Effector CD8-positive, alpha-beta T cell (primary cell): Measurements from ENCODE around the gene CDON.

ENCODE experiments used
- DNase-seq: peaks from one replicate; lab custom pipeline; 2025; lab: John Stamatoyannopoulos, UW

Gene CDON

DNA sequence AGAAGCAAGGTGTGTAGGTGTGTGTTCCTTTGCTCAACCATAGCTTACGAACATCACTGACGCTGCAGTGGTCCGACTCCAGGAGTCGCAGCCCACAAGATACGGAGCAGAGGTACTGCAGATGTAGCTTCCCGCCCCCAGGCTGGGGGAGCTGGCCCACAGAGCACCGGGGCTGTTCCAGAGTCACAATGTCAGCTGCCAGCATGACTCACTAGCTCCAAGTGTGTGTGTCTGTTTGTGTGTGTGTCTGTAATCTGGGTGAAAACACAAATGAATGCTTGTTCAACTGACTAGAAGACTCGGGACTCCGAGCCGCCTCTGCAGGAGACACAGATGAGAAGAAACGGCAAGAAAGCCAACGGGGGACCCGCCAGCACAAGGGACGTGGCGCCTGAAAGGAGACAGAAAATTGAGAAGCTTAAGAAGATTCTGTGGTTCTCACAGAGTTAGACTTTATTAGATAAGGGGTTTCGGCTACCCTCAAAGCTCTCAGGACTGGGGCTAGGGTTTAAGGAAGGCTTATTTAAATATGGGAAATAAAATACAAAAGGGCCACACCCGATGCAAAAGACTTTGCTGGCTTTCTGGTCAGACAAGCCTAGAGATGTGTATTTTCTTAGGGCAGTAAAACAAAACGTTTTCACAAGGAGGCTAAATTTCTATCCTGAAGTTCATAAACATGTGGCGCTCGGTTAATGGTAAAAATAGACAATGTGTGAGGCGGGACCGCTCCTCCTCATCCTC is 106.1 kb downstream of the CDON start:
- DNase-seq, result no peak

GRCh38 chr11:125955856-125956255 is 106.8 kb downstream of the CDON start:
- no peak for DNase-seq

DNA sequence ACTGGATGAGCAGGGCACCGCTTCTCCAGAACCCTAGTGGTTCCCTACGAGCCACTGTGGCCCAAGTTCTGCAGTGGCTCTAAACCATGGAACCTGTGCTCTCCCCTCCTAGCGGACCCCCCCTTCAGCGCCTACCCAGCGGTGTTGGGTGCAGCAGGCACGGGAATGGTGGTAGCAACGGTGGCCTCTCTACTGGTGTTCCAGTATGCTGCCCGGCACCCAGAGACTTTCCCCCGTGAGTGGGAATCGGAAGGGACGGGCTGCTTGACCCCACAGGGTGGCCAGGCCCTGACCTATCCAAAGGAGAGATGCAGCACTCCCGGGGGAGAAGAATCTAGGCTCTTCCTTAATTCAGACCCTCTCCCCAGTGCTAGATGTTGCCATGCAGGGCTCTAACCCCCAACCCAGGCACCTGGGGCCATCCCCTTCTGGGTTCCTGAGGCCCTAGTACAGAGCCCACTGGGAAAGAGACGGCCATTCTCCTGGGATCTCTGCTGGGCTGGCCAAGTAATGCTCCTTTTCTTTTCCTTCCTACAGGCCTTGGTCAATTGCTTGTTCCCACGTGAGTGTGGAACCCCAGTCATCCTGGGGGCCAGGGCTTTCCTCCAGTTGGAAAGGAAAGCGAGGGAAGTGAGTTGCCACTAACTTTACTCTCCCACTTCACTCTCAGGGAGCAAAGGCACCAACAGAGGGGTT is 107.6 kb downstream of the CDON start:
- DNase-seq, result no peak

- no peak for DNase-seq
Measured at GRCh38 chr11:125954123-125954944, 108.3 kb downstream of the CDON start.

GRCh38 chr11:125953401-125953935 is 109.2 kb downstream of the CDON start:
- DNase-seq, result no peak

DNA sequence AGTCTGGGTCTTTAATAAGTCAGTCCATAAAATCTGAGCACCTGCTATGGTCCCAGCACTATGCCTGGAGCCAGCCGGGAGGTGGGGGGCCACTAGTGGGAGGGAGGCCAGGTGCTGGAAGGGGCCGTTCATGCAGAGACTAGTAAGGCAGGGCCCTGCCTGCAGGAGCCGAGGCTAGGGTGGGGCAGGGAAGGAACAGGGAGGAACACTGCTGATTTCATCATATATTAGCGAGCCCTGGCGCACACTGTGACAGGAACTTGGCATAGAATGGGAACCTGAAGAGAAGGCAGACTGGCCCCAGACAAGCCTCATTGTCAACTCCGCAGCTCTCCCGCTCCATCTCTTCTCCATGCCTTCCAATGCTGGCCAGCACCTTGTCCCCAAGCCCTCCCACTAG is 109.7 kb downstream of the CDON start:
- no peak for DNase-seq

GRCh38 chr11:125952559-125952958 is 110.1 kb downstream of the CDON start:
- no peak for DNase-seq

- no peak for DNase-seq
Measured at GRCh38 chr11:125951731-125952130, 110.9 kb downstream of the CDON start.

GRCh38 chr11:125950696-125951651 is 111.7 kb downstream of the CDON start:
- DNase-seq, result no peak

GRCh38 chr11:125950178-125950490 is 112.5 kb downstream of the CDON start:
- no peak for DNase-seq

DNA sequence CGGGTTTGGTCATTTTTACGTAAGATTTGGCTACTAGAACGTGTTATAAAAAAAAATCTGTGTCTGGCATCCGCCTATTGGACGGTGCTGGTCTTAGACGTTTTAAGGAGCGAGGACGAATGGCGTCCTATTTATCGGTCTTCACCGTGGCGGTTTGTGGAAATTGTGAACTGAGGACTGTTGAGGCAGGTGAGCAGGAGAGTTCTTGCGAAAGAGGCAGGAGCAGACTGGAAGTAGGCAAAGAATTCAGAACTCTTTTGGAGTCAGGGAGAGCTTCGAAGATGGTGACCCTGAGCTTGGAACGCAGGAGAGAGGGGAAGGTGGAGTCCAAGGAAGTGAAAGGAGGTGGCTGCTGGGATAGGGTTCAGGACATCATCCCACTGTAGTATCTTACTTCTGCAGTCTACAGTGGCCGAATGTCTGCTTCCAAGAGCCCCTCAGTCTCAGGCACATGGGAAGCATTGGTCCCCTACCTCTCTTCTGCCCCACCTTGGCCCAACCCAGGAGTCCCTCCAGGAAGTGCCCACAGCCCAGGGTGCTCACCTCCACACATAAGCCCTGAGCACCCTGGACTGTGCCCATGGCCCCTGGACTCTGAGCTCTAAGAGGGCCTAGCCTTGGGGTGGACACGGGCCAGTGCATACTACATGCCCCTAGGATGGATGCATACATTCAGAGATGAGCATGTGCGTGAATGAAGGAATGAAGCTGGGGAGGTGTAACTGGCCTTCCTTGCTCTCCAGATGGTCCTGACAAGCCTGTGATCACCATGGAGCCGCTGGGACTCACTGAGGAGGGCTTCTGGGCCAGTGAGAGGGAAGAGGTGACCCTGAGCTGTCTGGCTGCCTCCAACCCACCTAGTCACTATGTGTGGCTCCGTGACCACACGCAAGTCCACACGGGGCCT is 113.1 kb downstream of the CDON start:
- no peak for DNase-seq

DNA sequence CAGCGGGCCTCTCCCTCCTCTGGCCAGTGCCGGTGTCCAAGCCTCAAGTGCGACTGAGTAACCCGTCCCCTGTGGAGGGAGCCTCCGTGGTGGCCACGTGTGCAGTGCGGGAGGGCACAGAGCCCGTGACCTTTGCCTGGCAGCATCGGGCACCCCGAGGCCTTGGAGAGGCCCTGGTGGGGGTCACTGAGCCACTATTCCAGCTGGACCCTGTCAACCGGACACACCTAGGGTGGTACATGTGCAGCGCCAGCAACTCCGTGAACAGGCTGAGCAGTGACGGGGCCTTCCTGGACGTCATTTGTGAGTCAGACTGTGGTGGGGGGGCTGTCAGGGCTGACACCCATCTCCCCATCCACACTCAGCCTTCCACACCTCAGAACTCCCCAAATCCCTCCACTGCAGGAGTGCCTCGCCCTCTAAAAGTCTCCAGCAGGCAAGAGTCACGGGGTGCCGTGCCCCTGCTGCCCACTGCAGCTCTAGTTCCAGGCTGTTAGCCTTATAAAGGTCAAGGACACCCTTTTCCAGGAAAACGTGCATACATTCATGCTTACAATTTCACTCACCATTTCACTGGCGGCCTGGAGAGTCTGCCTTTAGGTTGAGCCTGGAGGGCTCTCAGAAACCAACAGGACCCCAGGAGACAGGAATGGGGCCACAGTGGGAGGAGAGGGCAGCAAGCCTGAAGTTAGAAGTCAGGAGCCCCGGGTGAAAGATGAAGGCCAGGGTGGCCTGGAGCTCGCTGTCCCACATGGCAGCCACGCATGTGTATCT is 114.2 kb downstream of the CDON start:
- no peak for DNase-seq

- no peak for DNase-seq
Measured at GRCh38 chr11:125947419-125948277, 115.0 kb downstream of the CDON start.

GRCh38 chr11:125946712-125947418 is 115.8 kb downstream of the CDON start:
- no peak for DNase-seq

GRCh38 chr11:125945797-125946520 is 116.7 kb downstream of the CDON start, which contains the start of gene VSIG10L2:
TSS of gene VSIG10L2 (plus strand) at chr11:125946044. CDS start at chr11:125946056, 12 bp downstream.
- no peak for DNase-seq

DNA sequence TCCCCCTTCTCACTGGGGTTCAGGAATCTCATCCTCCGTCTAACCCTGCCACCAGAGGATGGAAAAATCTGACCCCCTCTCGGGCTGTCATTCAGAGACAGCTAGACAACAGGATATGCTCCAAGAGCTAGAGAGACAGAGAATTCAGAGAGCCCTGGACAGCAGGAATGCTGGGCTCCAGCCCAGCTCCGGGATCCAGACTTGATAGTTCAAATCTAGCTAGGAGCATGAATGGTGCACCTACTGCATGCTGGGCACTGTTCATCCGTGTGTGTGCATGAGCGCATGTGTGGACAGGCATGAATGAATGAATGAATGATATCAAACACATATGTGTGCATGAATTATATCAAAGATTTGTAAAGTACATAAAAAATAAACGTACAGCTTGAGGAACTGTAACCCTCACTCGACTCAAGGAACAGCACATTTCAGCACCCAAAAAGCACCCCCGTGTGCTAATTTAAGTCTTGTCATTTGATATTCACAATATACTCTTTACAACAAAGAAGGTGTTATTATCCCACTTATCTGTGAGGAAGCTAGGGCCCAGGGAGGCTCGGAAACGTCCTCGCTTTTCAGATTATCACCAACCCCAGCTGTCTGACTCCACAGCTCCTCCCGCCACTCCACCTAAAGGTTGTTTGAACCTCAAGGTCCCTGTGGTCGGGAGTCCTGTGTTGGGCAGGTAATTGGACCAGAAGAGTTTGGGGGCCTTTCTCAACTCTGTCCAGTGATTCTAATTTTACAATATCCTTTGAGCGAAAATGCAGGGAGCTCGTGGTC is 117.5 kb downstream of the CDON start:
- no peak for DNase-seq
